T-helper 9 cell (primary cell): ENCODE data around the gene ACSL5.
"Not testable (repeated sequence)": the region's sequence is repeated elsewhere in the genome, so short reads cannot be mapped to it uniquely, and the experiment has no call there.

Source experiments
- DNase-seq: peaks from one replicate; pipeline ENCODE4 v3.0.0-alpha.2; 2020

Gene ACSL5

DNA sequence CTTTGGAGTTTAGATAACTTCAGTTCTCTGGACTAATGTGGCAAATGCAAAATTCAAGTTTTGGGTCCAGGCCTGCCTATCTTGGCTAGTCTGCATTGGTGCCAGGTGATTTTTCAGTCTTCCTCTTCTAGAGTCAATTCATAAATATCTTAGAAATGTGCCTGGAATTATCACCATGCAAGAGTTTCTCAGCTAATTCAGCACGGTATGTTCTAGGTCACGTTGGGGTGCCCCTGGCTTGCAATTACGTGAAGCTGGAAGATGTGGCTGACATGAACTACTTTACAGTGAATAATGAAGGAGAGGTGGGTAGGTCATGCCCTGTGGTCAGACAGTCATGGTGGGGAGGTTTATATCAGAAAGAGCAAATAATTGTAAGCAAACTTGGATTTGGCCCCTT, 47.8 kb downstream of the ACSL5 start:
- DNase-seq, result no peak

DNA sequence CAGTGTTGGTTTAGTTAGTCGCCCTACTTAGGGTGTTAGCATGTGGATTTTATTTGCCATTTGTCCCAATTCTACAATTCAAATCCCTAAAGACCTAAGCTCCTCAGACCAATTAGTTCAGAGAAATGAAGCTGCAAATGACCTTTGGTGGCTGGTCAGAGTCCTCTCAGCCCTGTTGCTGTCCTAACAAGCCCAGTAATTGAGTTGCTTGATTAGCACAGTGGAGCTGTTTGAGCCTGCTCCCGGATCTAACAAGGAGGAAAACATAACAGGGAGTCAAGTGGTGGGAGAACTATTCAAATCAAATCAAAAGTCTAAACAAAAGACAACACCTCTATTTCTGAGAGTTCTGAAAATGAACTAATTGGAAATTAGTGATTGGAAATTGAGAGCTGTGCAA, 50.7 kb downstream of the ACSL5 start:
- DNase-seq, result no peak

DNA sequence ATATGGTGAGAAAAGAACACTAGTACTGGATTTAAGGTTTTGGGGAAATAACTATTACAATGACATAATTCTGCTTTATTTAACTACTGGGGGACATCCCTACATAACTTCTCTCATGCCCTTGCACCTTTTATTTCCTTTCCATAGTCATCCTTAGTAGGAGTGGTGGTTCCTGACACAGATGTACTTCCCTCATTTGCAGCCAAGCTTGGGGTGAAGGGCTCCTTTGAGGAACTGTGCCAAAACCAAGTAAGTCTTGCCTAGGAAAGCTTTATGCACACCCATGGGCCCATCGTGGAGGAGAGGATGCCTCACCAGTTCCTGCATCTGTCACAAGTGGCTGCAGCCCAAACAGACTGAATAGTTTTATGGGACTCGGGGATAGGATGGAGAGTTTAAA, 52.2 kb downstream of the ACSL5 start:
- DNase-seq, result no peak

DNA sequence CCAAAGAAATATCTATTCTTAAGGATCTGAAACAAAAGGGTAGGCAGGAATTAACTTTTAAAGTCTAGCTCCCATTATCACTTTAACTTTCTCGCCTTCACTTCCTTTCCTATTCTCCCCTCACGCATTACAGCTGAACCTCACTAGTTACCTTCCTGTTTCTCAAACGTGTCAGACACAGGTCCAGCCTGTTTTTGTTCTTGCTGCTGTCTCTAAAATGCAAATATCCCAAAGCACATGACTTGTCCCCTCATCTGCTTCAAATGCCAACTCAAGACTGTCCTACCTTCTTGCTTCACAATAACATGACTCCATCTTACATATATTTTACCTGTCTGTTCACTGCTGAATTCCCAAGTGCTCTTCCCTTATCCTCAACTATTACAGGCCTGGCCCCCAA, 55.2 kb downstream of the ACSL5 start:
- no peak for DNase-seq

DNA sequence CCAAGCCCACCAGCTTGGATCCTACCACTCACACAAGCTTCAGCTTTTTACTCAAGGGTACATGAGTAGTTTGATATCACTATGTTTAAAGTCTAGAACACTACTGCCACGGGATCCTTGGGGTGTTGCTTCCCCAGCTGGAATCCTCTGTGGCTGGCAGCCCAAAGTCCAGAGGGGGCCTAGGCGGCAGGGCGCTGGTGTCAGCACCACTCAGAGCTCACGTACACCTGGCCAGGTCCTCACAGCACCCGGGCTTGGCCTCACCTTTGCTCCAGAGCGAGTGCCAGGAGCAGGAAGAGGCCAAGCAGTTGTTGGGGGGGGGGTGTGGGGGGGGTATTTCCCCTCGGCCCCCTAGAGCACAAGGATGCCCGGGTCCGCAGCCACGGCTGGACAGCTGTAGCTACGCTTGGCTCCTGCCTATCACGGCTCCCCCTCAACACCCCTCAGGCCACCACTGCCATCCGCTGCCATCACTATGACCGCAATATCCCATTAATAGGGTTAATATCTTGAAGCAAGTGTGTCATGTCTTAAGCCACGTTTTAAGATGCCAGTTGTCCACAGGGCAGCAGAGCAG, 55.8 kb downstream of the ACSL5 start:
- no peak for DNase-seq

DNA sequence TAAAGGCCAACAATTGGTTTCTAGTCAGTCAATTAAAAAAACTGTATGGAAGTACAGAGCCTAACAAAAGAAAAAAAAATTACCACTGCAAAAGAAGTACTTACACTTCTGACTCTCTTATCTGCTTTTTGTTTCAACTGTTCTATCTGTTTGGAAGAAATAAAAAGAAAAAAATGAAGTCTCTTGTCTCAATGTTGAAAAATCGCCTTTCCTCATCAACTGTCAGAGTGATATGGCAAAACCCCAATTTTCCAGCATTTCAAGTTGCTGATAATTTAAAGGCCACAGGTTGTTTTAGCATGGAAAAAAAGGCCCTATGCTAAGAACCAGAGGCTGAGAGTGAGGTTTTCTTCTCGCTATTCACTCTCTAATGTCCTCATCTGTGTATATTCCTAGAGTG, 59.2 kb downstream of the ACSL5 start:
- DNase-seq, result no peak

DNA sequence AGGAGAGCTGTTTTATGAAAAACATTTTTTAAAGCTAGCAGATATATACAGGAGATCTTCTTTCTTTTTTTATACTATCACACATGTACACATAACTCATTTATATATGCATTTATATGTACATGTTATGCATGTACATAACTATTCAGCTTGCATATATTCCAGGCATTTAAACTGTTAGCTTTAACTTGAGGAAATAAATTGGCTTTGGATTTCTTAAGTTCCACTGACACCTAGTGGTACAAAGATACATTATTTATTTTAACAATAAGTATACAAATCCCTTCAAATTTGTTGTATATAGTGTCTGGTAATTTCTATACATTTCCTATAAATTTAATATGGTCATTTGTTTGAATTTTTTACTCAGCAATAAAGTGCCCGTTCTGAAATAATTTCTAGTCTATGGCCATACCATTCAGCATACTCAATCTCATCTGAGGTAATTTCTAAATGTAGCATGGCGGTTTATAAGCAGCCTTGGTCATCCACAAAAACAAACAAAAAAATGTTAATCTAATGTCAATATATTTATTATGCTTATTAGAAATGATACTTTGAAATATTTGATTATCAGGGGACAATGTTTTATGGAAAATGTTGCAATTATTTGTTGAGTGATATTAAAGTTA, 61.2 kb downstream of the ACSL5 start:
- DNase-seq, result no peak

DNA sequence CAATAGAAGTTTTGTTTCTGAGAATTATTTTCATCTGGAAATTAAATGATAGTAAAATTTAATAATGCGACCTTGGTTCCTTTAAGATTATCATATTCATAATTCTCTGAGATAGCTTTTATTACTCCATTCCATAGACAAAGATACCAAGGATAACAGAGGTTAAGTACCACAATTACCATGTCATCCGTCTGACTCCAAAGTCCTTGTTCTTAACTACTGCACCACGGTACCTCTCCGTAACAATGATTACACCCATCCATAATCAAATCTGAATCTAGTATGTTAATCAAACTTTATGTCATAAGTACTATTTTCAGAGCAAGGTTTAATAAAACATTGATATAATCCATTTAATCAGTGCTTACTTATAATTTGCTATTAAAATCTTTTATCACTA, 64.4 kb downstream of the ACSL5 start:
- DNase-seq, result no peak

DNA sequence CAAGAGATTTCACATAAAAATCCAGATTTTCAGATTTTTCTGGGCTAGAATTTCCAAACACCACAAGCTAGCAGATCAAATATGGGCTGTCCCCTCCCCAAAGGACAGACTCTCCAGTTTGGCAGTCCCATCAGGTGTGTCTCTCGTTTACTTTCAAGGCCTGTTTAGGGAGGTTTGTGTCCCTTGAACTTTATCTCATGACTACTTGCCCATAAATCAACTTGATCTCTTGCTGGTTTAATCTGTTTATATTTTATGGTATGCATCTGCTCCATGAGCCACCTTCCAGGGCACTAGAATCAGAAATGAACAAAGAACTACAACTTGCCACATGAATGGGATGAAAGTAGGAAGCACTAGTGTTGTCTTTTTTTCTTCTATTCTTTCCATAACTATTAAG, 67.6 kb downstream of the ACSL5 start:
- DNase-seq, result no peak

DNA sequence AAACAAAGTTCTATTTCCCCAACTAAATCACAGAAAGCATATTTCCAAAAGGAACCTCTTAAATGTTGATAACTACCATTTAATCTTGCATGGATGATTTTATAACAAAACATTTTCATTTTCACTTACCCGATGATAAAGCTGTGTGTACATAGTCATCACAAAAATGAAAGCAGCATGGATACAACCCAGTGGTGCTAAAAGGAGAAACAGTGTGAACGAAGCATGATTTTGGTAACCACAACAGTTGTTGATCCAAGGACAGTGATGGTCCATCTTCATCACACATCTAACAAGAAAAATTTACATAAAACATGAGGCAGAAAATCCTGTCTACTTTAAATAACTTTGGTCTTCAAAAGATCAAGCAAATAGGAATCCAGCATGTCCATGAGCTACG, 68.1 kb downstream of the ACSL5 start:
- DNase-seq, result no peak

DNA sequence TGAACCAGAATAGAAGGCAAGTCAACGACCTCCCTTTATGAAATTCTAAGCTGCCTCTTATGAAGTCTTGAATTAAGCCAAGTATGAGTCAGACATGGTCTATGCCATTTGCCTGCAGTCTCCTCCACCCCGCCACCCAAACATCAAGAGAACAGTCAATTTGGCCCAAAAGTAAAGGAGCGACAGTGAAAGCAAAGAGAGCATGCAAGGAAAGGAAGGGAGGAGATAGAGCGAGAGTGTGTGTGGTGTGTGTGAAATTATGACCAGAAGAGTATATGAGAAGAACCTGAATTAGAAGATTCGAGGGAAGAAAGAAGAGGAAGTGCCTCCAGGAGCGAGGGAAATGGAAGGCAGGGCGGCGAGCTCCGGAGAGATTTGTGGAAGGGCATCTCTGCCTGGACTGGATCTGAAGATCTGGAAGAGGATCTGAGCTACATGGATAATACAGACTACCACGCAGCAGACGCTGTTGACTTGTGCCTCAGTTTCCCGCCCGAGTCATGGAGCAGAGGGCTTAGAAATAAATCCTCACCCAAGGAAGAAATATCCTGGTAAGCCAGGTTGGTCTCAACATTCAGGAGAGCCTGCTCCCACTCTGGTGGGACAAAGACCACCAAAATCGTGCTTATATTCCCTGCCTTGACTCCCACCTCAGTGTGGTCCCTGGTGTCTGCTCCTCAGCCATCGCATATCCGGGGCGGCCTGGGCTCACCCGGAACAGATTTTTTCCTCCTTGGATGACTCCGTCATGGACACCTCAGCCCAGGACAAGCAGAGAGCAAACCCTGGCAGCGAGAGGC, 72.3 kb downstream of the ACSL5 start:
- DNase-seq, result no peak

DNA sequence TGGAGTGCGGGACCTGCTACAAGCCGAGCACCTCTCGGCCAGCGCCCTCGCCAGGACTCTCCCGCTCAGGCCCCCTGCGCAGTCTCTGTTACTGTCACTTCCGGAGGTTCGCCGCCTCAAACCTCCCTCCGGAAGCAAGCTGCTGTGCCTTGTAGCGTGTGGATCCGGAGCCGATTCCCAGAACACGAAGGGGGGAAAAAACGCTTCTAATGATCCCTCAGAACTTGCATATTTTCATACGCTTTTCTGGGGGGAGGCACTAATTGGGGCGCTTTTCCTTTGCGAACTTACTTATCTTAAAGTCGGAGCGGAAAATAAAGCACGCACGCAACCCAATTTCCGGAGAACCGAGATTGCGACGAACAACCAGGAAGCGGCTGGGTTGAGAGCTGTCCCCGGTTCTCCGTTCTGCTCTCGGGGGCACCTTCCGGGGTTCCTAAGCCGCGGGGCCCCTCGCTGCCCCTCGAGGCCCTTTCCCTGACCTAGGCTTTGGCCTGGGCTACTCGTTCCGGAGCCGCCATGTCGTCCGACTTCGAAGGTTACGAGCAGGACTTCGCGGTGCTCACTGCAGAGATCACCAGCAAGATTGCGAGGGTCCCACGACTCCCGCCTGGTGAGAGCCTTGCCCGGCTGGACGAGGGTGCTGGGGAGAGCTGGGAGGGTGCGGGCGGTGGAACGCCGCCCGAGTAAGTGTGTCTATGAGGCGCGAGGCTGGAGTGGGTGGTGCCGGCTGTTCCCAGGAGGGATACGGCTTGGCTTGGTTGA, 73.1 kb downstream of the ACSL5 start, which contains the start of the genes VTI1A and ZDHHC6:
TSS of gene VTI1A (plus strand) at position 361 of the 765 bp plus-strand sequence. CDS start at position 520, 159 bp downstream.
TSS of gene ZDHHC6 (minus strand) at position 60 of the 765 bp plus-strand sequence. CDS start 1,478 bp downstream, outside the sequence.
- peak; percentile 70 for DNase-seq

DNA sequence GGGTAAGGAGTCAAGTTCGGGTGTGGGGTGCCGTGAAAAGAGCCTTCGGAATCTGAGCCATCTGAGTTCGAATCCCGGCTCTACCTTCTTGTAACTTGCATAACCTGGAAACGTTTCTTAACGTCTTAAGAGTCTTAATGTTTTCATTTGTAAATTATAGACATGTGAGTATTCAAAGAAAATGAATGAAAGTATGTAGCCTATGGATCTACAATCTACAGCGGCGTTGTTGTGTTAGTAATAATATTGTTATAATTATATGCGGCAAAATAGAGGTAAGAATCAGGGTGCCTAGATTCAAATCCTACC, 73.7 kb downstream of the ACSL5 start:
- no peak for DNase-seq

DNA sequence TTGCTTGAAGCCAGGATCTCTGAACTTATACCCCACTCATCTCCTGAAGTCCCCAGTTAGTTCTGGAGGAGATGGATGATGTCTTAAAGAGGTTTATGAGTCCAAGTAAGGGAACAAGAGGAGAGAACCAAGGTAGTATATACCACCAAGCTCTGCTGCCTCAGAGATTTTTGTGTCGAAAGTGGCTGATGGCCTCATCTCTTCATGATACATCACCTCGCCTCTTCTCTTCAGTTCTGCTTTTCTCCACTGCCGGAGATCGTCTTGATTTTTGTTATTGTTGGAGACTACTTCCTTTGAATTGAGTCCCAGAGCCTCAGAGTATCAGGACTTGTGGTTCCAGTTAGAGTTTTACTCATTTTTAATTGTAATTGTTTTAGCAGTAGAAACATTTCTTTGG, 75.0 kb downstream of the ACSL5 start:
- no peak for DNase-seq

DNA sequence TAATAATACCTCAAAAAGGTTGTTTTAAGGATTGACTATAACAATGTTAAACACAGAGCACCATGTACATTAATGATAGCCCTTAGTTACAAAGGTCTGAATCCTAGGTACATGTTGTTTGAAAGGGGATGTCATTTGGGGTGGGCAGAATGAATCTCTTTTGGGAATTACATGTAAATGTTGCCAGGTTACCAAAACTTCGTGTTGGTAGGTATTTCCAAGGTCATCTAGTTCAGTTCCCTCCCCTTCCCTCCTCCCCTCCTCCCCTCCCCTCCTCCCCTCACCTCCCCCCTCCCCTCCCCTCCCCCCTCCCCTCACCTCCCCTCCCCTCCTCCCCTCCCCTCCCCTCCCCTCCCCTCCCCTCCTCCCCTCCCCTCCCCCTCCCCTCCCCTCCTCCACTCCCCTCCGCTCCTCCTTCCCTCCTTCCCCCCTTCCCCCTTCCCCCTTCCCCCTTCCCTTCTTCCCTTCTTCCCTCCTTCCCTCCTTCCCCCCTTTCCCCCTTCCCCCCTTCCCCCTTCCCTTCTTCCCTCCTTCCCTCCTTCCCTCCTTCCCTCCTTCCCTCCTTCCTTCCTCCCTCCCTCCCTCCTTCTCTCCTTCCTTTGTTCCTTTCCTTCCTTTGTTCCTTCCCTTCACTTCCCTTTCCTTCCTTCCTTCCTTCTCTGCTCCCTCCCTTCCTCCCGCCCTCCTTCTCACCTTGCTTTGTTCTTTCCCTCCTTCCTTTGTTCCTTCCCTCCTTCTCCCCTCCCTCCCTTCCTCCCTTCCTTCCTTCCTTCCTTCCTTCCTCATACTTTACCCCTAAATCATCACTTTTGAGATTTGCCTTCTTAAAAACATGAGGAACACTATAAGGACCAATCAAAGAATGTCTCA, 81.2 kb downstream of the ACSL5 start:
- no peak for DNase-seq

DNA sequence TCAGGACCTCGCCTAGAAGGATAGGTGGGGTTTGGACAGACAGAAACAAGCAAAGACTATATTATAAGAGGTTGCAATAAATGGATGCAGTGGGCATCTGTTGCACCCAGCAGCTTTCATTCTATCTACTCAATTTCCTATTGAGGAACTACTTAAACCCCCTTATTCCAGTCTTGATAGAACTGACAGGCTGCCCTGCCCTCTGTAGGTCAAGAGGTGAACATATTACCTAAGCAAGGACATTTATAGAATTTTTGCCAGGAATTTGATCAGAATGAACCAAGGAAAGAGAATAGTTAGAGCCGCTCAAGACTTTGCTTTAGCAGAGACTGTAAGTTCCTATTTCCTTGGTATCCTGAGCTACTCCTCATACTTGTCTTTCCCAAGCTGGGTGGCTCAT, 82.6 kb downstream of the ACSL5 start:
- no peak for DNase-seq

DNA sequence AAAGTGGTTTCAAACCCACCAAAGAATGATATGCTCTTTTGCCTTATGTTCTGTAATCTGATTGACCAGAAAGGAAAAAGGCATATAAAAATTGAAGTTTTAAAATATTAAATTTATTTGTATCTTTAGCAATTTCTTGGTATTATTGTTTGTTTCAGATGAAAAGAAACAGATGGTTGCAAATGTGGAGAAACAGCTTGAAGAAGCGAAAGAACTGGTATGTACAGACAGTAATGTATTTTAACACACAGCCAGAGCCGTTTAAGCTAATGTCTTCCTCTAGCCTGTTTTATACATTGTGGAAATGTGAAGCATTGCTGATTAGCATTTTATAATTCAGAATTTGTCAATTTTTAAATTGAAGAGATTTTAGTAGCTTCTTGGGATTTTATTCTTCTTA, 86.5 kb downstream of the ACSL5 start:
- DNase-seq, result no peak

DNA sequence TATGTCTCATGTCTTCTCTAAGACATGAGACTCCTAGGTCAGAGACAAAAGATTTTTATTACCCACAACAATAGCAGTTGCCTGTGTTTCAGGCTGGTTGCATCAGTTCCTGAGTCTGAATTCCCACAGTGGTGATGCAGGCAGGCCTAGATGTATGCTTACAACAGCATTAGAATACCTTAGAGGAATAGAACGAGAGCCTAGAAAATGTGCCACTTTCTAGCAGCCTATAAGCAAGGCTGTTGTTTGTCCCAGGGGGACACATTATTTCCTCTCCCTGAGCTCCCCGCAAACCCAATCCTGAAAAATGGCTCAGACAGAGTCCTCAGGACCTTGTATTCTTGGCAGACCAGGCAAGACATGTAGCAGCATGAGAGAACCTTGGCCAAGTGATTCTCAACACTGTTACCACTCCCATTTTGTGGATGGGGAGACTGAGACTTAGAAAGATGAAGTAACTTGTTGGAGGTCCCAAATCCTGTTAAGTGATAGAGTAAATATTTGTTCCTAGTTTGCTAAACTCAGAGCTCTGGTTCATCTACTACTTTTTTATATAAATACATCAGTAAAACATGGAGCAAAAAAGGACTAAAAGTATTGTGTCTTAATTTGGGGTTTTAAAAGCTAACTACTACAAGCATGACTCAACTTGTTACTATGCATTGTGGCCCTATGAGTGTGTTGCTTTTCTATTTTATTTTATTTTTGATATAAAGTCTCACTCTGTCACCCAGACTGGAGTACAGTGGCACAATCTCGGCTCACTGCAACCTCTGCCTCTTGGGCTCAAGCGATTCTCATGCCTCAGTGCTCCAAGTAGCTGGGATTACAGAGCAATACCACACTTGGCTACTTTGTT, 87.3 kb downstream of the ACSL5 start:
- no peak for DNase-seq

DNA sequence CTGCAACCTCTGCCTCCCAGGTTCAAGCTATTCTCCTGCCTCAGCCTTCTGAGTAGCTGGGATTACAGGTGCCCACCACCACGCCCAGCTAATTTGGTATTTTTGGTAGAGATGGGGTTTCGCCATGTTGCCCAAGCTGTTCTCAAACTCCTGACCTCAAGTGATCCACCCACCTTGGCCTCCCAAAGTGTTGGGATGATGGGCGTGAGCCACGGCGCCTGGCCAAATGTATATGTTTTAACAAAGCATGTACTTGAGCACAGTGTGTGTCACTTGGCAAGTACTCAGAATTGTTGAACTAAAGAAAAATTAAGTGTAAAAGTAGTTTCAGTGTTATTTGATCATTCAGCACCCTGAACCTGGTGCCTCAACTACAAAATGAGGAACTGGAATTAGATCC, 90.2 kb downstream of the ACSL5 start:
- not testable (repeated sequence) for DNase-seq

DNA sequence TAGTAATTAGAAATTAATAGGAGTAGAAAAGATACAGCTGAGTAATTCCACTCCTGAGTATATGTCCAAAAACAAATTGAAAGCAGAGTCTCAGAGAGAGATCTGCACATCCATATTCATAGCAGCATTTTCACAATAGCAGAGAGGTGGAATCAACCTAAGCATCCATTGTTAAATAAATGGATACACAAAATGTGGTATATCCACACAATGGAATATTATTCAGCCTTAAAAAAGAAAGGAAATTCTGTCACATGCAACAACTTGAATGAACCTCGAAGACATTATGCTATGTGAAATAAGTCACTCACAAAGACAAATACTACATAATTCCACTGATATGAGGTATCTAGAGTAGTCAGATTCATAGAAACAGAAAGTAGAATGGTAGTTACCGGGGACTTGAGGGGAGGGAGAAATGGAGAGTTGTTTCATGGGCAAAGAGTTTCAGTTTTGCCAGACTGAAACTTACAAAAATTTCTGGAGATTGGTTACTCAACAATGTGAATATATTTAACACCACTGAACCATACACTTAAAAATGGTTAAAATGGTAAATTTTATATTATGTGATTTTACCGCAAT, 91.5 kb downstream of the ACSL5 start:
- no peak for DNase-seq

DNA sequence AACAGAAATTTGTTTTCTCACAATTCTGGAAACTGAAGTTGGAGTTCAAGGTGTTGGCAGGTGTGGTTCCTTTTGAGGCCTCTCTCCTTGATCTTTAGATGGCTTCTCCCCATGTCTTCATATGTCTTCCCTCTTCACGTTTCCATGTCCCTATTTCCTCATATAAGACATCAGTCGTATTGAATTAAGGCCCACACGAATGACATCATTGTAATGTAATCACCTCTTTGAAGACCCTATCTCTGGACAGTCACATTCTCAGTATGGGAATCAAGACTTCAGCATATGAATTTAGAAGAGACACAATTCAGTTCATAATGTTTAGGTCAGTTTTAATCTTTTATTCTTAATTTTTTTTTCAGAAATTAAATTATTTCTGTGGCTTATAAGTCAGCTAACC, 92.9 kb downstream of the ACSL5 start:
- no peak for DNase-seq
